Coronary artery (tissue), 2 donors: ENCODE data around the gene TGFB1I1.

ENCODE experiments used
- DNase-seq: peaks from one replicate; pipeline ENCODE4 v3.0.0-alpha.2; 2017; ENCODE audit warnings: low spot score
- H3K27ac ChIP-seq, 2 donors: fragments of 200-600 bp; sonication (generic); one replicate each; pipeline ENCODE4 v1.5.1; 2016 to 2019
- H3K4me3 ChIP-seq: fragments of 200-600 bp; sonication (generic); 2 replicates; pipeline ENCODE4 v1.5.1; 2016; ENCODE audit warnings: mild to moderate bottlenecking, moderate library complexity
- TF ChIP-seq, protein P1 (sequence below): fragments of 200-600 bp; sonication (generic); IDR thresholded peaks from one replicate; pipeline ENCODE4 v1.5.1; 2019; ENCODE audit warnings: antibody characterized with exemption

Gene TGFB1I1

DNA sequence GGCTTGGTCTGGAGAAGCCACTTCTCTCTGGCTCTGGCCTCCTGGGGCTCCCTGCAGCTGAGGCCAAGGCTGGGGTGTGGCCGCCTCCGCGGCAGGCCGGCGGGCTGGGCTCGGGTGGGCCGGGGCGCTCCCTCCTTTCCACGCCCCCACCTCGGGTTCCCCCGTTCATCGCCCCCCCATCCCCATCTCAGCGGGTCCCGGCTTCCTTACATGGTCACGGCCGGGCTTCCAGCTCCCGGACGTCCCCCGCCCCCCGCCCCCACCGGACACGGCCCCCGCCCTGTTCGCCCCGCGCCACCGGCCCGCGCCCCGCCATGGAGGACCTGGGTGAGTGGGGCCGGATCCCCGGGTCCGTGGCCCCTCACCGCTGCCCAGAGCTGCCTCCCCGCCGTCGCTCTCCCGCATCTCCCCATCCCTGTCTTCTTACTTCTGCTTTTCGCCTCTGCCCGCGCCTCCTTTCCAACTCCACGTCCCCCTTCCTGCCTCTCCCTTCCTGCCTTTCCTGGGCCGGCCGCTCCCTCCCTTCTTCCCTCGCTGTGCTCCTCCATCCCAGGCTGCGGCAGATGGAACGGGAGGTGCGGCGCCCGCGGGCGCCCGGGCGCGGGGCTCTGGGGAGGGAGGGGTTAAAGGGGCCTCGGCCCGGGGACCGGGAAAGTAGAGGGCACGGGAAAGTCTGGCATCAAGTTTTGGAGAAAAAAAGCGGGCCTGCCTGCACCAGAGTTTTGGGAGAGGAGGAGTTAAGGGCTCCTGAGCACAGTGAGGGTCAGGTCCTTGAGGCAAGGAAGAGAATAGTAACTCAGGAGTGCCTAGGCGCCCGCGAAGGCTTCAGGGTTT lies at the start of gene TGFB1I1:
Gene TGFB1I1 (plus strand): TSS at position 278 of the 834 bp plus-strand sequence. CDS start 37 bp downstream, at position 315.
- TF ChIP-seq, protein P1, sequence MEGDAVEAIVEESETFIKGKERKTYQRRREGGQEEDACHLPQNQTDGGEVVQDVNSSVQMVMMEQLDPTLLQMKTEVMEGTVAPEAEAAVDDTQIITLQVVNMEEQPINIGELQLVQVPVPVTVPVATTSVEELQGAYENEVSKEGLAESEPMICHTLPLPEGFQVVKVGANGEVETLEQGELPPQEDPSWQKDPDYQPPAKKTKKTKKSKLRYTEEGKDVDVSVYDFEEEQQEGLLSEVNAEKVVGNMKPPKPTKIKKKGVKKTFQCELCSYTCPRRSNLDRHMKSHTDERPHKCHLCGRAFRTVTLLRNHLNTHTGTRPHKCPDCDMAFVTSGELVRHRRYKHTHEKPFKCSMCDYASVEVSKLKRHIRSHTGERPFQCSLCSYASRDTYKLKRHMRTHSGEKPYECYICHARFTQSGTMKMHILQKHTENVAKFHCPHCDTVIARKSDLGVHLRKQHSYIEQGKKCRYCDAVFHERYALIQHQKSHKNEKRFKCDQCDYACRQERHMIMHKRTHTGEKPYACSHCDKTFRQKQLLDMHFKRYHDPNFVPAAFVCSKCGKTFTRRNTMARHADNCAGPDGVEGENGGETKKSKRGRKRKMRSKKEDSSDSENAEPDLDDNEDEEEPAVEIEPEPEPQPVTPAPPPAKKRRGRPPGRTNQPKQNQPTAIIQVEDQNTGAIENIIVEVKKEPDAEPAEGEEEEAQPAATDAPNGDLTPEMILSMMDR = no peak
- Histone ChIP-seq H3K4me3 (peak within 1 kb of the TSS; percentile 80), H3K27ac (peak within 1 kb of the TSS; percentile 78 to 97)
- peak; percentile 89 for DNase-seq

DNA sequence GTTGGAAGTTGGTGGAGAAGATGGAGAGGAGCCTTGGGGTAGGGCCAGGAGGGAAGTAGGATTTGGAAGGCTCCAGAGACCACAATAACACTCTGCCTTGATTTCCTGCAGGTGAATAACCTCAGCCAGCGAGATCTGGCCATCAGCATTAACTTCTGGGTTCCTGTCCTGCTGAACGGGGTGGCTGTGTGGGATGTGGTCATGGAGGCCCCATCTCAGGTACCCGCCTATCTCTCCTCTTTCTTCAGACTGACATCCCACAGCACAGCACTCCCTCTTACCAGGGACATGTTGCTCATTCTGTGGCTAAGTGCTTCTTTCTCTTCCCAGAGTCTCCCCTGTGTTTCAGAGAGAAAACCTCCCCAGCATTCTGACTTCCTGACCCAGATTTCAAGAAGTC lies 48.7 kb upstream of the TGFB1I1 start:
- no peak overlapping the region for H3K27ac ChIP-seq
- no peak overlapping the region for H3K4me3 ChIP-seq
- TF ChIP-seq, protein P1 = no peak
- DNase-seq = no peak

GRCh38 chr16:31423801-31424200 lies 48.2 kb upstream of the TGFB1I1 start:
- no peak overlapping the region for H3K27ac ChIP-seq
- no peak for DNase-seq
- H3K4me3 ChIP-seq = no peak overlapping the region
- TF ChIP-seq, protein P1 = no peak

GRCh38 chr16:31427441-31428278 lies 44.3 kb upstream of the TGFB1I1 start:
- H3K4me3 ChIP-seq = peak overlapping the region; percentile 64
- DNase-seq = no peak
- peak overlapping the region in 1 of 2 donors; percentile 36 for H3K27ac ChIP-seq
- TF ChIP-seq, protein P1 = no peak

DNA sequence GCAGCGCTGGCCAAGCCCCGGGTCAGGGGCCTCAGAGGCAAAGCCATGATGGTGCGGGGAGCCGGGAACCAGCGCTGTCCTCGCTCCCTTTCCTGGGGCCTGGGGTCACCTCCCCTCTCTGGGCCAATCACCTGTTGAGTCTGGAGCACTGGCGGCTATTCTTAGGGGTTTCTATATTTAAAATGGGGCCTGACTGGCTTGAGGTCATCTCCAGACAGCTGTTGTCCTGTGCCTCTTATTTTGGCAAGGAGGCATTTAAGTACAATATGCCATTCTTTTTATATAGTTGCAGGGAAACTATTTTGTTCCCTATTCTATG lies 43.7 kb upstream of the TGFB1I1 start, which contains the start of gene COX6A2:
Gene COX6A2 (minus strand): TSS at position 82 of the 319 bp plus-strand sequence. CDS start 35 bp downstream, at position 47.
- no peak for DNase-seq
- H3K27ac ChIP-seq = peak within 1 kb of the TSS in 1 of 2 donors; percentile 36
- peak within 1 kb of the TSS; percentile 64 for H3K4me3 ChIP-seq
- TF ChIP-seq, protein P1 = no peak

DNA sequence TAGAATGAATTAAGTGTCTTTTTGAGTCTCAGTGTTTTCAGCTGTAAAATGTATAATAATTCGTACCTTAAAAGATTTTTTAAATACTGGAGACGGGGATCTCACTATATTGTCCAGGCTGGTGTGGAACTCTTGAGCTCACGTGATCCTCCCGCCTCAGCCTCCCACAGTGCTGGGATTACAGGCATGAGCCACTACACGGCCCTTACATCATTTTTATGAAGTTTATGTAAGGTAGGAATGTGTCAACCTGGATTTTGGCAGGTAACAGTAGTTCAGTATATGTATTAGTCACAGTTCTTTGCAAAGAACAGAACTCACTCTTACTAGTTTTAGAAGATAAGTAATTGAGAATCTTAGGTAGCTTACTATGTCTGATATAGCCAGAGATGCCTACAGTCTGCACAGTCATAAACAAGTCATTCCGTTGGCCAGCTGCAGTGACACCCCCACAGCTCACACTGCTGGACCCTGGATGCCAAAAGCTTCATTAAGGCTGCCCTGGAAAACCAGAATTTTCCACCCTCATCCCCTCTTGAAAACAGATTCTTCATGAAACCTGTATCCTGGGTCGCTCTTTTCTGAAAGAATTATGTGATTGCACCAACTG lies 43.2 kb upstream of the TGFB1I1 start:
- Histone ChIP-seq H3K4me3 (no peak overlapping the region), H3K27ac (no peak overlapping the region)
- DNase-seq = no peak
- TF ChIP-seq, protein P1 = no peak
